CD4-positive, alpha-beta T cell treated with Interferon alpha-2 for 1 hour (primary cell): Measurements from ENCODE around the gene HMCN2.

Experiments
- DNase-seq, 2 donors: peaks; one replicate each; pipeline ENCODE4 v3.0.0-alpha.2; 2020 to 2022

HMCN2 gene, protein sequence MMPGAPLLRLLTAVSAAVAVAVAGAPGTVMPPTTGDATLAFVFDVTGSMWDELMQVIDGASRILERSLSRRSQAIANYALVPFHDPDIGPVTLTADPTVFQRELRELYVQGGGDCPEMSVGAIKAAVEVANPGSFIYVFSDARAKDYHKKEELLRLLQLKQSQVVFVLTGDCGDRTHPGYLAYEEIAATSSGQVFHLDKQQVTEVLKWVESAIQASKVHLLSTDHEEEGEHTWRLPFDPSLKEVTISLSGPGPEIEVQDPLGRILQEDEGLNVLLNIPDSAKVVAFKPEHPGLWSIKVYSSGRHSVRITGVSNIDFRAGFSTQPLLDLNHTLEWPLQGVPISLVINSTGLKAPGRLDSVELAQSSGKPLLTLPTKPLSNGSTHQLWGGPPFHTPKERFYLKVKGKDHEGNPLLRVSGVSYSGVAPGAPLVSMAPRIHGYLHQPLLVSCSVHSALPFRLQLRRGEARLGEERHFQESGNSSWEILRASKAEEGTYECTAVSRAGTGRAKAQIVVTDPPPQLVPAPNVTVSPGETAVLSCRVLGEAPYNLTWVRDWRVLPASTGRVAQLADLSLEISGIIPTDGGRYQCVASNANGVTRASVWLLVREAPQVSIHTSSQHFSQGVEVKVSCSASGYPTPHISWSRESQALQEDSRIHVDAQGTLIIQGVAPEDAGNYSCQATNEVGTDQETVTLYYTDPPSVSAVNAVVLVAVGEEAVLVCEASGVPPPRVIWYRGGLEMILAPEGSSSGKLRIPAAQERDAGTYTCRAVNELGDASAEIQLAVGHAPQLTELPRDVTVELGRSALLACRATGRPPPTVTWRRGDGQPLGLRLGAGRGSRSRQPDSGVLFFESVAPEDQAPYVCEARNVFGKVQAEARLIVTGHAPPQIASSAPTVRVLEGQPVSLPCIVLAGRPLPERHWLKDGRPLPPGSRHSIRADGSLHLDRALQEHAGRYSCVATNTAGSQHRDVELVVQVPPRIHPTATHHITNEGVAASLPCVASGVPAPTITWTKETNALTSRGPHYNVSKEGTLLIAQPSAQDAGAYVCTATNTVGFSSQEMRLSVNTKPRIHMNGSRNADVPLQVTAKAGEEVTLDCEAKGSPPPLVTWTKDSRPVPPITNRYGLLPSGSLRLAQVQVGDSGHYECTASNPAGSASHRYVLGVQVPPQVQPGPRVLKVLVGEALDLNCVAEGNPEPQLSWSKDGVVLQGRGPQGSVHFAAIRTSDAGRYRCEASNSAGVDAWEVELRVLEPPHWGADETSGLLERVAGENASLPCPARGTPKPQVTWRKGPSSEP (N-terminal part only)

GRCh38 chr9:130265431-130266235 is at the start of gene HMCN2:
Gene HMCN2 (plus strand): TSS chr9:130265760. CDS start chr9:130265879, 119 bp downstream.
- DNase-seq = no peak

- DNase-seq = no peak
Observed at GRCh38 chr9:130217838-130218237, 47.7 kb upstream of the HMCN2 start.

DNA sequence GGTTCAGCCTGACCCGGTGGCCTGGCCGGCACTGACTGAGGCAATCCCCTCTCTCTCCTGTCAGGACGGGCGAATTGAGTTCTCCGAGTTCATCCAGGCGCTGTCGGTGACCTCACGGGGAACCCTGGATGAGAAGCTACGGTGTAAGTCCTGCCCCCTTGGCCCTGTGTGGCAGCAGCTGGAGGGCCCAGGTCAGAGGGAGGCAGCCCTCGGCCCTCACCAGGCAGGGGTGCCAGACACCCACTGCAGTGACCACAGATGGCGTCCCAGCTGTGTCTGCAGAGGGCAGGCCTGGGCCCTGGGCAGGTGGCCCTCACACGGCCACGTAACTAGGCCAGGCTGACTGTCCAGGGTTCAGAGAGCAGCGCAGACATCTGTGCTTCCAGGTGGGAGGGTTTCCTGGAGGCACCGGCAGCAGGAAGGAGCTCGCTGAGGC is 45.9 kb upstream of the HMCN2 start:
- DNase-seq = no peak

GRCh38 chr9:130220352-130220751 is 45.2 kb upstream of the HMCN2 start:
- no peak for DNase-seq

GRCh38 chr9:130222833-130223232 is 42.7 kb upstream of the HMCN2 start:
- DNase-seq = no peak

GRCh38 chr9:130225071-130225470 is 40.5 kb upstream of the HMCN2 start:
- DNase-seq = no peak

DNA sequence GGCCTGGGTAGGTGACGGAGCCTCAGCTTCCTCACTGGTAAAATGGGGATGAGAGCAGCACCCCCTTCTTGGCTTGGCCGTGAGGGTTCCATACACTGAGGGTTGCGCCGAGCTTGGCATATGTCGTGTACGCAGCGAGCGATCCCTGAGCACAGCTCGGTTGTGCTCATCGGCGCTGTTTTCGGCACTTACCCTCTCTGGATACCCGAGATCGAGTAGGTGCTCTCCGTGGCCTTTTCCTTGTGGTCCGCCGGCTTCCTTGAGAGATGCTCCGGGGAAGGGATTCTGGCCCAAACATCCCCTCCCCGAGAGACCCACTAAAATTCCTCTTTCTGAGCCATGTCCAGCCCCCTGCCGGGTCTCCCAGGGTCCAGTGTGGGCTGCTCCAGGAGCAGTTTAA is 40.0 kb upstream of the HMCN2 start:
- no peak for DNase-seq

DNA sequence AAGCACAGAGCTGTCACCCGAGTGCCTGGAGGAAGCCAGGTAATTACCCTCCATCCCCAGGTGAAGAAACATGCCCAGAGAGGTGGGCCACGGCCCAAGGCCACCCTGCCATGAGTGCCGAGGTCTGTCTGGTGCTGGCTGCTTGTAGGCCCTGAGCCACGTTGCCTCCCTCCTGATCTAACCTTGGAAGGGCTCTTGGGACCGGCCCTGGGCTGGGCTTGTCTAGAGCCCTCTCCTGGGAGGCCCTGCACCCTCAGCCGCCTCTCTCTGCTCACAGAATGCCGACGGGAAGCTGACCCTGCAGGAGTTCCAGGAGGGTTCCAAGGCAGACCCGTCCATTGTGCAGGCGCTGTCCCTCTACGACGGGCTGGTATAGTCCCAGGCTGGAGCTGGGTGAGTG is 39.4 kb upstream of the HMCN2 start:
- DNase-seq = no peak

GRCh38 chr9:130227833-130228232 is 37.7 kb upstream of the HMCN2 start:
- no peak for DNase-seq

- DNase-seq = no peak
Observed at GRCh38 chr9:130229759-130230158, 35.8 kb upstream of the HMCN2 start.

- no peak for DNase-seq
Observed at GRCh38 chr9:130230631-130231030, 34.9 kb upstream of the HMCN2 start.

GRCh38 chr9:130232899-130233586 is 32.5 kb upstream of the HMCN2 start:
- no peak for DNase-seq

DNA sequence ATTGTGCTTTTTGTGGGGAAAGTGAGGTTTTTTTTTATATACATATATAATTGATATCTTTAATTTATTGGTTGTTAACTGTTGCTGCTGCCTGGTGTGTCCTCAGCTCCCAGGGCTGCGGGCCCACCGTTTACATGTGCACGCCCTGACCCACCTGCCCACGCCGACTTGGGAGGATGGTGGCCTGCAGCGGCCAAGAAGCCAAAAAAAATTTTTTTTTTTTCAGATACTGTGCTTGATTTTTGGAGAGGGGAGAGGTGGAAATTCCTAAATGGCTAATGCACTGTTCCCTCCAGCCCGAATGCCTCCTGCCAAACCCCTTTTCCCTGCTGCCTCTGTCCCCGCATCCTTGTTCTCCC is 32.0 kb upstream of the HMCN2 start:
- no peak for DNase-seq

DNA sequence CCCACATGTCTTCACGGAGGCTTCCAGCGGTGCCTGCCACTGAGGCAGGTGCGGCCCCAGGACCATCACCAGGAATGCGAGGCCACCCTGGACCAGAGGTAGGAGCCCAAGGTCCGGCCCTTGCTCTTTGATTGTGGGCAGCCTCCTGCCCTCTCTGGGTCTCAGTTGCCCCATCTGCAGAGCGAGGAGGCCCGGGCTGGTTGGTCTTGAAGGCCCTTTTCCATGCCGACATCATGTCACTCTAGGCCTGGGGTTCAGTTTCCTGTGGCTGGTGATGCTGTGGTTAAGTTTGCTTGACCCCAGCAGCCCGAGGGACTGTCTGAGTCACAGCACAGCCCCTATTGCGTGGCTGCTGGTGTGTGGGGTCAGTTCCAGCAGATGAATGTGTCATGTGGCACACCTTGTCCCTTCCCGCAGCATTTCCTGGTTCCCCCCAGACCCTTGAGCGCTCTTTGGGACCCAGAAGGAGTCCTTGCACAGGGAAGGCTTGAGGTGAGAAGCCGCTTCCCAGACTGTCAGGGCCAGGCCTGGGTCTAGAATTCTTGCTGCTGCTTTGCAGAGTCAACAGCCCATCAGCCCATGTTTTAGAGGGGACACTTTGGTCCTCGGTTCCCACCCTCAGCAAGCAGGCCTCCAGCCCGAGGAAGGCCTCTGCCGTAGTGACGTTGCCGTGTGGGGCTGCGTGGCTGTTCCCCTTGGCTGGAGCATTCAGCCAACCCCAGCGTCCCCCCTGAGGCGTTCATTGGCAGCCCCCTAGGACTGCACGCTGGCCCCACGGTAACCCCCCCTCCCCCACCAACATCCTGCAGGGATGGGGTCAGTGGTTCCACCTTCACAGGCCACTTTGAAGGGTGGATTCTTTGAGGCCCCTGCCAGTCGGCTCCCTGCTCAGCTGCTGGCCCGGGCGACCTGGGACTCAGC is 31.0 kb upstream of the HMCN2 start:
- DNase-seq = no peak

DNA sequence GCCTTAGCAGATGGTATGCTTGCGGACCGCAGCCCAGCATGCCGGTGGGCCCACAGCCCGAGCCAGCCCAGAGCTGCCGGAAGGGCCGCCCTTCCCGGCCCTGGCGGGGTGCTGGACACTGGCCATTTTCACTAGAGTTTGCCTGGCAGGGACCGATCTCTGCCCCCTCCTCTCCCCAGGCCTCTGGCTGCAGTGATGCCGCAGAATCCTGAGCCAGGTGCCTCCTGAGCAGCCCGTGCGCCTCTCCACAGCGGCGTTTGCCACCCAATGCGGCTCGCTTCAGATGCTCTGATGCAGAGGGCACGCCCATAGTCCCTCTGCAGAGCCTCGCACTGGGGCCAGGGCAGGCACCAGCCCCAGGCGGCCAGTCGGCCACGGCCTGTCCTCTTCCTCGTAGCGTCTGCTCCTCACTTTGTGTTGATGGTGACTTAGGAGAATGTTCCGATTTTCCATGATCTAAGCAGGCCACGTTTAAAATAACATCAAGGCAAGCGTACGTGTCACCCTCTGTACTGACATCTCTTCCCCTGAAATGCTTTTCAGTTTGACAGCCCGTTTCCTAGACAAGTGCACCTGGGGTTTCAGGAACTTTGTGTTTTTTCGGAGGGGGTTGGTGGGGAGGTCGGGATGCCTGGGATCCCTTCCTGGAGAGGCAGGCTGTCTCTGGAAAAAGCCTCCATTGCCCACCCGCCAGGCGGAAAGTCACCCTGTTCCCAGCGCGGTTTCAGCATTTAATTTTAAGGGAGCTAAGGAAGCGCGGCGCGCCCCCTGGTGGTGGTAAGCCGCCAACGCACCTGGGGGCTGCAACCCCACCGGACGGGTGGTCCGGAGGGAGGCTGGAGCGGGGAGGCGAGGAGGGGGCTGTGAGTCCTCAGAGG is 29.8 kb upstream of the HMCN2 start:
- peak; percentile 54 to 71 for DNase-seq

DNA sequence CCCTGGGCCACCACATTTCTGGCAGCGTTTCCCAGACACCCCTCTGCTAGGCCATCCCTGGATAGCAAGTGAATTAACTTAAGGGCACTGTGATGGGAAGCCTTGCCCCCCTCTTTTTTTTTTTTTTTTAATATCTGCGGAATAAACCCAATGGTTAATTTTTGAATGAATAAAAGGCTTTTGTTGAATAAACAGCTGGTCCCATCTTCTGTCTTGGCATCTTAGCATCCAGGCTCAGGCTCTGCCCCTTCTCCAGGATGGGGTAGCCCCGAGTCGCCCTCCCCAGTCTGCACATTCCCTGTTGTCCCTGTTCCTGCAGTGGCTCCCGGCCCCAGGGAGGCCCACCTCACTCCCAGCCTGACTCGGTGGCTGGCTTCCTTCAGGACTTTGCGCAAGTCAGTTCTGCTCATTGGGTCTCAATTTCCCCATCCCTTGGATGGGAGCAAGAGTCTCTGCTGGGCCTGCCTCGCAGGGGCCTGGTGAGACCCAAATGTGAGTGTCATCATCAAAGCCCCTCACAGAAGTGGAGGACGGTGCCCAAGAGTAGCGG is 29.0 kb upstream of the HMCN2 start:
- DNase-seq = no peak

DNA sequence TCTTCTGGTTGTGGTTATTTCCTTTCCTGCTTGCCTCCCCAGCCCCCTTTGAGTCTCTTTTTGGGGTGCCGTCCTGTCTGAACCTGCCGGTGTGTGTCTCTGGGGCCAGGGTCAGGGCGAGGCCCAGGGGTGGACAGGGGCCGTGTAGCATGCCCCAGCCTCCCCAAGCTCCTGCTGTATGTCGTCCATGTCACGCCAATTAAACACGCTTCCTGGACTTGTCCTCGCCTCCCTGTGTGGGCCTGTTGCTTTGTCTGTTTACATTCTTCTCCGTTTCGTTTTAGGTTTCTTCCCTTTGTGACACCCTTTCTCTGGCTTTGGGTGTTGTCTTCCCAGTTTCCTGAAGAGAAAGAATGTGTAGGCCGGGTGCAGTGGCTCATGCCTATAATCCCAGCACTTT is 28.5 kb upstream of the HMCN2 start:
- DNase-seq = no peak

DNA sequence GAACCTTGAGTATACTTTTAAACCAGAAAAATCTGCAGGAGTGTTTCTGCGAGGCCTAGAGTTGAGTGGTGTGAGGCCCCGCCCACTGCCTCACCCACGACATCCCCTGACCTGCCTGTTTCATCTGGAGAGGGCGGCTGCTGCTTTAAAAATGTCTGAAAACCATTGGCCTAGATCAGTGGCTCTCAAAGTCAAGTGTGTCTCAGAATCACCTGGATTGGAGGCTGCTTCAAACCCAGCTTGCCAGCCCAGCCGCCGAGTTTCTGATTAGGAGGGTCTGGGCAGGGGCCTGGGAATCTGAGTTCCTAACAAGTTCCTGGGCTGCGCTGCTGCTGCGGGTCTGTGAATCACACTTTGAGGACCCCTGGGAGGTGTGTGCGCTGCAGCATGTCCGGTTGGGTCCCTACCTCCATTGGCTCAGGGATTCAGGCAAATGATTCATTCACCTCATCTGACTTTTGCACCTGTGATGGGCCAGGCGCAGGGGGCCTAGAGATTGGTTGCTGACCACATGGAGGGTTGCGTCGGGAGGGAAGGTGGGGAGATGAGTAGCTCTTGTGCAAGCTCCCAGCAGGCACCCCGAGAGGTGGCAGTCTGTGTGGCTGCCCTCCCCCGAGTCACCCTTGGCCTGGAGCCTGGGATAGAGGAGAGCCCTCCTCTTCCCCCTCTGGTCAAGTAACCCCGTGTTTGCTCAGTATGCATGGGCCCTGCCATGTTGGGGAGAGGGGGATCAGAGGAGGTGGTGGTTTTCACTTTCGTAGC is 27.6 kb upstream of the HMCN2 start:
- peak in 1 of 2 donors; percentile 3 for DNase-seq
